A673 (cell line): ENCODE results near the gene FKBP8. TPM values are rescaled to one million over a fixed set of nuclear protein-coding genes. Genes with fewer than 3 reads are reported as not detected.

Experiments used
- BruUV-seq: library from RNA; stranded (reverse); fragments of 400-500 nt; replicated peaks from 2 replicates; lab custom pipeline; 2021; lab: Mats Ljungman, UMichigan
- CTCF ChIA-PET: fragments of 300-600 bp; sonication (Branson Sonifier 250); formaldehyde crosslinking; loops from one replicate; lab custom pipeline; 2022; ENCODE audit warnings: antibody characterized with exemption; lab: Charles Lee
- POLR2A ChIA-PET: fragments of 300-600 bp; sonication (Branson Sonifier 250); formaldehyde crosslinking; loops from one replicate; lab custom pipeline; 2022; ENCODE audit warnings: antibody characterized with exemption; ENCODE audit not compliant: low non-redundant PET; lab: Charles Lee
- DNase-seq: peaks from one replicate; pipeline ENCODE4 v3.0.0-alpha.2; 2015; ENCODE audit warnings: low spot score
- H3K27ac ChIP-seq: fragments of 200-600 bp; sonication (generic); 2 replicates; pipeline ENCODE4 v1.5.1; 2016; ENCODE audit warnings: mixed run types, low read depth, mild to moderate bottlenecking, mixed read lengths, antibody characterized with exemption, low read length; ENCODE audit not compliant: poor library complexity, severe bottlenecking
- H3K27me3 ChIP-seq: fragments of 200-600 bp; sonication (generic); replicated peaks from 2 replicates; pipeline ENCODE4 v1.6.1; 2017; ENCODE audit warnings: mixed run types, low read depth, mild to moderate bottlenecking, mixed read lengths, antibody characterized with exemption, low read length; ENCODE audit not compliant: insufficient read depth, poor library complexity
- H3K36me3 ChIP-seq: fragments of 200-600 bp; sonication (generic); 2 replicates; pipeline ENCODE4 v1.6.1; 2016; ENCODE audit warnings: mixed run types, mild to moderate bottlenecking, mixed read lengths, antibody characterized with exemption, low read length; ENCODE audit not compliant: insufficient read depth, poor library complexity, severe bottlenecking
- H3K4me1 ChIP-seq: fragments of 200-600 bp; sonication (generic); 2 replicates; pipeline ENCODE4 v1.6.1; 2017; ENCODE audit warnings: mixed run types, mild to moderate bottlenecking, mixed read lengths, antibody characterized with exemption, low read length; ENCODE audit not compliant: insufficient read depth, poor library complexity, severe bottlenecking
- H3K4me3 ChIP-seq: fragments of 200-600 bp; sonication (generic); 2 replicates; pipeline ENCODE4 v1.5.1; 2016; ENCODE audit warnings: low read depth, mixed run types, mild to moderate bottlenecking, mixed read lengths, low read length; ENCODE audit not compliant: poor library complexity, severe bottlenecking
- H3K9me3 ChIP-seq: fragments of 200-600 bp; sonication (generic); 2 replicates; pipeline ENCODE4 v1.6.1; 2016; ENCODE audit warnings: mixed run types, low read depth, mild to moderate bottlenecking, mixed read lengths, antibody characterized with exemption, low read length; ENCODE audit not compliant: poor library complexity, severe bottlenecking
- EZH2 ChIP-seq: fragments of 200-600 bp; sonication (generic); IDR thresholded peaks from 2 replicates; pipeline ENCODE4 v1.6.1; 2017; ENCODE audit warnings: borderline replicate concordance, low read depth, mild to moderate bottlenecking, mixed read lengths, antibody characterized with exemption, low read length; ENCODE audit not compliant: poor library complexity, severe bottlenecking
- intact Hi-C: fragments of 100-400 bp; cut with micrococcal nuclease; formaldehyde crosslinking; loops from one replicate; pipeline ENCODE4 v1.10.0; 2022; ENCODE audit not compliant: unreplicated experiment
- total RNA-seq: library from RNA; stranded (reverse); gene quantifications from 2 replicates; pipeline ENCODE4 v1.2.3, GENCODE V29; 2021
- TF ChIP-seq, protein P1 (sequence below): fragments of 300-800, 200-600 bp; sonication (generic); conservative IDR thresholded peaks from 2 replicates; pipeline ENCODE4 v1.5.1; 2017; ENCODE audit warnings: low read depth, mild to moderate bottlenecking, antibody characterized with exemption, low read length, moderate library complexity, mixed read lengths

Gene FKBP8
- total RNA-seq, 1 experiment from 2014 or later: 210 TPM

DNA sequence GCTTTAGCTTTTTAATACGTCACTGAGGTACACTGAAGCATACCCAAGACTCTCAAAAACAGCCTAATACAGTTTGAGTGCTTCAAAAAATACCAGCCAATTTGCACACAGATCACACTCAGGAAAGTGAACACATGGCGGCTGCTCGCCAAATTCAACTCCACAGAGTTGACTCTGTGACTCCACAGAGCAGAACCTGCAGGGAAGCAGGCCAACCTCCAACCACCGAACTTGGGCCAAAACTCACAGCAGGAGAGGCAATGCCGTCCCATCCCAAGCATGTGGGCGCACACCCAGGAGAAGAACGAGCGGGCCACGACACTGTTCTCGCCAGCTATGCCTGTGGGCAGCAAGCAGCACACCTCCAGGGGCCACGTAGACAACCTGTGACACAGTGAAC, 42.6 kb downstream of the FKBP8 start:
- ChIA-PET CTCF (no interaction called here), POLR2A (no interaction called here)
- Histone ChIP-seq H3K27me3 (no peaks in the 10 kb centered on the region), H3K27ac (no peak overlapping the region), H3K36me3 (no peaks in the 10 kb centered on the region), H3K9me3 (no peaks in the 10 kb centered on the region), H3K4me3 (no peak overlapping the region), H3K4me1 (peaks cover 8% of the 10 kb centered on the region)
- TF ChIP-seq EZH2: no peak
- TF ChIP-seq, protein P1, sequence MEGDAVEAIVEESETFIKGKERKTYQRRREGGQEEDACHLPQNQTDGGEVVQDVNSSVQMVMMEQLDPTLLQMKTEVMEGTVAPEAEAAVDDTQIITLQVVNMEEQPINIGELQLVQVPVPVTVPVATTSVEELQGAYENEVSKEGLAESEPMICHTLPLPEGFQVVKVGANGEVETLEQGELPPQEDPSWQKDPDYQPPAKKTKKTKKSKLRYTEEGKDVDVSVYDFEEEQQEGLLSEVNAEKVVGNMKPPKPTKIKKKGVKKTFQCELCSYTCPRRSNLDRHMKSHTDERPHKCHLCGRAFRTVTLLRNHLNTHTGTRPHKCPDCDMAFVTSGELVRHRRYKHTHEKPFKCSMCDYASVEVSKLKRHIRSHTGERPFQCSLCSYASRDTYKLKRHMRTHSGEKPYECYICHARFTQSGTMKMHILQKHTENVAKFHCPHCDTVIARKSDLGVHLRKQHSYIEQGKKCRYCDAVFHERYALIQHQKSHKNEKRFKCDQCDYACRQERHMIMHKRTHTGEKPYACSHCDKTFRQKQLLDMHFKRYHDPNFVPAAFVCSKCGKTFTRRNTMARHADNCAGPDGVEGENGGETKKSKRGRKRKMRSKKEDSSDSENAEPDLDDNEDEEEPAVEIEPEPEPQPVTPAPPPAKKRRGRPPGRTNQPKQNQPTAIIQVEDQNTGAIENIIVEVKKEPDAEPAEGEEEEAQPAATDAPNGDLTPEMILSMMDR: no peak
- intact Hi-C loops: no loop called here
- BruUV-seq: no TSS peak
- no peak for DNase-seq

DNA sequence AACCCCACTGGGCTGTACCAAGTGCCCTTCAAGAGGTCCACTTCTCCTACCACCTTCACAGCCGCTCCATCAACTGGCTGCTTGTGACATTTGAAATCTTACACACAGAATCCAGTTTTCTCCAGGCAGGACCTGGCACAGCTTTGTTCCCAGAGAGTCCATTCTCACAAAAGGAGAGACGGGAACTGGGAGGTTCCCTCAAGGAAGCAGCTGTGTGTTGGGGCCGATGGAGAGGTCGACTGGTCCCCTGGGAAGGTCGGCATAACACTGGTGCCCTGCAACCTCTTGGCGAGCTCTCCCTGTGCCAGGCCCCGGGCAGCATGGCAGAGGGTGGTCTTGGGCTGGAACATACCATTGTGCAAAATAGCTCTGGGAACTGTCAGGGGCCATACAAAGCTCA, 43.0 kb downstream of the FKBP8 start:
- CTCF ChIA-PET: no interaction called here
- BruUV-seq: no TSS peak

DNA sequence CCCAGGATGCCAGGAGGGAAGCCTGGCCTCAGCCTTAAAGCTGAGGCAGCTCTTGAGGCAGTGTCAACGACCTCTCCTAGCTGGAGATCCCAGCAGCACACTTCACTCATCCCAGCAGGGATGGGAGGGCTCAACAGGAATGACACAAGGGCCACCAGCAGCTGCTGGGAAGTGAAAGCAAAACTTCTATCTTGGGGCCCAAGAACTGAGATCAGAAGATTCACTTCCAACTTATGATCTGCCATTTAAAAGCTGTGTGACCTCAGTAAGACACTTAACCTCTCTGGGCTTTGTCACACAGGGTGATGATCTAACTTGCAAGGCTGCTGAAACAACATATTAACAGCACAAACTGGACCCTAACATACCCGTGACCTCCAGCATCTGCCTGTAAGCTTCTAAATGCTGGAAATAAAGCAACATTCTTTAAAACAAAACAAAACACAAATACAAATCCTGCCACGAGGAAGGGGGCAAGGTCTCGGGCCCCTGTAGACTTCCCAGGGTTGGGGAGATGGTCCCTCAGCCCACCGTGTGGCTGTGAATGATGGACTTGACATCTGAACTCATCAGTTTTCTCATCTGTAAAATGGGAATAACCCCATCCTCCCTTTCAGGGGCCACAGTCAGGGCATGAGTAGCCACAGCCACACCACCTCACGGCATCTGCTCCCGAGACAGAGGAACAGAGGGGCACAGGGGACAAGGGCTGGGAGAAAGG, 44.2 kb downstream of the FKBP8 start:
- no peaks in the 10 kb centered on the region for H3K27me3 ChIP-seq
- no peak overlapping the region for H3K4me3 ChIP-seq
- ChIA-PET CTCF (no interaction called here), POLR2A (no interaction called here)
- no peak for DNase-seq
- intact Hi-C loops: no loop called here
- TF ChIP-seq, protein P1: no peak
- TF ChIP-seq EZH2: no peak
- no peaks in the 10 kb centered on the region for H3K36me3 ChIP-seq
- peaks cover 14% of the 10 kb centered on the region for H3K4me1 ChIP-seq
- H3K9me3 ChIP-seq: no peaks in the 10 kb centered on the region
- no peak overlapping the region for H3K27ac ChIP-seq
- BruUV-seq: no TSS peak

More for the DNA sequence above, 43.0 kb downstream of the FKBP8 start:
- no peaks in the 10 kb centered on the region for H3K36me3 ChIP-seq
- no peak for TF ChIP-seq EZH2
- TF ChIP-seq, protein P1: no peak
- no peak overlapping the region for H3K4me3 ChIP-seq
- peaks cover 12% of the 10 kb centered on the region for H3K4me1 ChIP-seq
- H3K27ac ChIP-seq: no peak overlapping the region
- H3K9me3 ChIP-seq: no peaks in the 10 kb centered on the region
- DNase-seq: no peak
- POLR2A ChIA-PET: no interaction called here
- no peaks in the 10 kb centered on the region for H3K27me3 ChIP-seq
- intact Hi-C loops: no loop called here
